Left ventricle myocardium inferior (tissue), 1 donor: ENCODE measurements around the gene CEP72. TPM values are rescaled to one million over a fixed set of nuclear protein-coding genes. Genes with fewer than 3 reads are reported as not detected.

ENCODE experiments used
- DNase-seq: peaks from one replicate; pipeline ENCODE4 v3.0.0-alpha.2; 2020
- H3K27ac ChIP-seq: fragments of 200-600 bp; replicated peaks from 2 replicates; pipeline ENCODE4 v1.8.0; 2021
- H3K27me3 ChIP-seq: fragments of 200-600 bp; 2 replicates; pipeline ENCODE4 v1.8.0; 2021; ENCODE audit warnings: low read depth
- H3K36me3 ChIP-seq: fragments of 200-600 bp; 2 replicates; pipeline ENCODE4 v1.8.0; 2021
- H3K4me1 ChIP-seq: fragments of 200-600 bp; 2 replicates; pipeline ENCODE4 v1.8.0; 2021
- H3K4me3 ChIP-seq: fragments of 200-600 bp; 2 replicates; pipeline ENCODE4 v1.8.0; 2021; ENCODE audit warnings: mild to moderate bottlenecking, moderate library complexity
- H3K9me3 ChIP-seq: fragments of 200-600 bp; replicated peaks from 2 replicates; pipeline ENCODE4 v1.8.0; 2021
- intact Hi-C: fragments of 100-400 bp; cut with micrococcal nuclease; formaldehyde crosslinking; loops from one replicate; pipeline ENCODE4 v1.11.0; 2022
- total RNA-seq: library from RNA; stranded (reverse); fragmentation: NEBNext Ultra II Directional; extraction: Animal tissue kit (Norgen Biotek cat#: 25700); gene quantifications from one replicate; pipeline ENCODE4 v1.2.1, GENCODE V29; 2021
- TF ChIP-seq, protein P1 (sequence below): fragments of 200-600 bp; IDR thresholded peaks from 2 replicates; pipeline ENCODE4 v1.8.0; 2021; ENCODE audit warnings: antibody characterized with exemption, mild to moderate bottlenecking, borderline replicate concordance
- donor health status: DM: no; HTN: yes; CAD: no; lungs with severe emphysema.

The CEP72 gene
- total RNA-seq, 1 donor from 2014 or later = 1.7 TPM

DNA sequence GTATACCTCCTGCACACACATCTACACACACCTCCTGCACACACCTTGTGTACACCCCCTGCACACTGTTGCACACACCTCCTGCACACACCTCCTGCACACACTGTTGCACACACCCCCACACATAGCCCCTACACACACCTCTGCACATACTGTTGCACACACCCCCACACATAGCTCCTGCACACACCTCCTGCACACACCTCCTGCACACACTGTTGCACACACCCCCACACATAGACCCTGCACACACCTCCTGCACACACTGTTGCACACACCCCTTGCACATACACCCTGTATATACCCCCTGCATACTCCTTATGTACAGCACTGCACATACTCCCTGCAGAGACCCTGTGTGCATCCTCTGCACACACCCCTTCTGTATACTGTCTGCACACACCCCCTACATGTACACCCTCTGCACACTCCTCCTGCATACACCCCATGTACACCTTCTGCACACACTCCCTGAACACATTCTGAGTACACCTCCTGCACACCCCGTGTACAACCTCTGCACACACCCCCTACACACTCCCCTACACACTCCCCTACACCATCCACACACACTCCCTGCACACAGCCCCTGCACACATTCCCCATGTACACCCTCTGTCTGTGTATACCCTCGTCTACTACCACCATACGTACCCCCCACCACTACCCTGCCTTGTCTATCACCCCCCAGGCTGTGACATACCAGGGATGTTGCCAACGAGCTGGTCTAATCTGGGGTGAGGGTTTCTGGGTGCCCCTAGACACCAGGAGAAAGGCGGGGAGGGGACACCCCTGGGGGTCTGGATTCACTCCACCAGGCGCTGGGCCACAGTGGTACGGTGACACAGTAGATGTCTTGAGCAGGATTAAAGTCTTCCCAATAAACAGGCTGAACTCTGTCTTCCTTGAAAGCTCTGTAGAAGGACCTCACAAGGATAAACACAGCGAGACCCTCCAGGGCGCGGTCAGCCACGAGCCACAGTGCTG is 1.1 kb upstream of the CEP72 start:
- Histone ChIP-seq H3K4me3 (peak overlapping the region; percentile 87), H3K4me1 (peaks cover 19% of the 10 kb centered on the region), H3K36me3 (no peaks in the 10 kb centered on the region), H3K27me3 (peaks cover 25% of the 10 kb centered on the region), H3K27ac (no peak overlapping the region), H3K9me3 (peaks cover 3% of the 10 kb centered on the region)
- intact Hi-C loops = no loop called here
- TF ChIP-seq, protein P1, sequence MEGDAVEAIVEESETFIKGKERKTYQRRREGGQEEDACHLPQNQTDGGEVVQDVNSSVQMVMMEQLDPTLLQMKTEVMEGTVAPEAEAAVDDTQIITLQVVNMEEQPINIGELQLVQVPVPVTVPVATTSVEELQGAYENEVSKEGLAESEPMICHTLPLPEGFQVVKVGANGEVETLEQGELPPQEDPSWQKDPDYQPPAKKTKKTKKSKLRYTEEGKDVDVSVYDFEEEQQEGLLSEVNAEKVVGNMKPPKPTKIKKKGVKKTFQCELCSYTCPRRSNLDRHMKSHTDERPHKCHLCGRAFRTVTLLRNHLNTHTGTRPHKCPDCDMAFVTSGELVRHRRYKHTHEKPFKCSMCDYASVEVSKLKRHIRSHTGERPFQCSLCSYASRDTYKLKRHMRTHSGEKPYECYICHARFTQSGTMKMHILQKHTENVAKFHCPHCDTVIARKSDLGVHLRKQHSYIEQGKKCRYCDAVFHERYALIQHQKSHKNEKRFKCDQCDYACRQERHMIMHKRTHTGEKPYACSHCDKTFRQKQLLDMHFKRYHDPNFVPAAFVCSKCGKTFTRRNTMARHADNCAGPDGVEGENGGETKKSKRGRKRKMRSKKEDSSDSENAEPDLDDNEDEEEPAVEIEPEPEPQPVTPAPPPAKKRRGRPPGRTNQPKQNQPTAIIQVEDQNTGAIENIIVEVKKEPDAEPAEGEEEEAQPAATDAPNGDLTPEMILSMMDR = no peak
- no peak for DNase-seq

DNA sequence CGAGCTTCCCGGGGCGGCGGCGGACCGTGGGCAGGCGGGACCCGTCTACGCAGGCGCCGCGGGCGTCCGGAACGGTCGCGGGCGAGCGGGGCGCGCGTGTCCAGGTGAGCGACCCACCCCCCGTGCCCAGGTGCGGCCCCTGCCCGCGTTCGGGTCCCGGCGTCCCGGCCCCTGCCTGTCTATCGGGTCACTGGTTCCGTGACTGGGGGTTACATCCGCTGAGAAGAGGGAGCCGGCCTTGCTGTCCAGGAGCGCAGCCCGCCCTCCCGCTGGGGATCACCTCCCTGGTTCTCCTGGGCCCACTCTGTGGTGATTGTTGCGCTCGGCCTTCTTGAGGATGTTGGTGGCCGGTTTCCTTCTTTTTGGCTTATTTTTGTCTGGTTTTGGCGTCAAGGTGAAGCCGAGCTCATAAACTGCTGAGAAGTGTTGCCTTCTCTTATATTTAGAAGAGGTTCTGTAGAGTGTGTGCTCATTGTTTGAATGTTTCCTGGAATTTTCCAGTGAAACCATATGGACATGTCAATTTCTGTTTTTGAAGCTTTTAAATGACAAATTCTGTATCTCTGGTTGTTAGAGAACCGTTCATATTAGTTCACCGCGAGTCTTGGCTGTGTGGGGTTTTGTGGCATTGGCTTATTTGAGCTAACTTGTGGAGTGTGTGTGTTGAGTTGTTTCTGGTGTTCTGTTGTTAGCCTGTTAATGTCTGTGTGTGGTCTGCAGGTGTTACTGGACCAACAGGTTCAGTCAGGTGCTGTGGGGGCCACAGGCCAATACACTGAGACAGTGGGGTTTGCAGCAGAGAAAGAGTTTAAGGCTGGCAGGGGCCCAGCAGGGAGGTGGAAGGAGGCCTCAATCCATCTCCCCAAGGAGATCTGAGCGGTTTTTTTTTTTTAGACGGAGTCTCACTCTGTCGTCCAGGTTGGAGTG is 621 bp downstream of the CEP72 start:
- Histone ChIP-seq H3K27ac (no peak overlapping the region), H3K9me3 (peaks cover 3% of the 10 kb centered on the region), H3K27me3 (peaks cover 8% of the 10 kb centered on the region), H3K4me3 (peak overlapping the region; percentile 87), H3K4me1 (peaks cover 19% of the 10 kb centered on the region), H3K36me3 (no peaks in the 10 kb centered on the region)
- no peak for DNase-seq
- intact Hi-C loops = no loop called here
- TF ChIP-seq, protein P1 = no peak

DNA sequence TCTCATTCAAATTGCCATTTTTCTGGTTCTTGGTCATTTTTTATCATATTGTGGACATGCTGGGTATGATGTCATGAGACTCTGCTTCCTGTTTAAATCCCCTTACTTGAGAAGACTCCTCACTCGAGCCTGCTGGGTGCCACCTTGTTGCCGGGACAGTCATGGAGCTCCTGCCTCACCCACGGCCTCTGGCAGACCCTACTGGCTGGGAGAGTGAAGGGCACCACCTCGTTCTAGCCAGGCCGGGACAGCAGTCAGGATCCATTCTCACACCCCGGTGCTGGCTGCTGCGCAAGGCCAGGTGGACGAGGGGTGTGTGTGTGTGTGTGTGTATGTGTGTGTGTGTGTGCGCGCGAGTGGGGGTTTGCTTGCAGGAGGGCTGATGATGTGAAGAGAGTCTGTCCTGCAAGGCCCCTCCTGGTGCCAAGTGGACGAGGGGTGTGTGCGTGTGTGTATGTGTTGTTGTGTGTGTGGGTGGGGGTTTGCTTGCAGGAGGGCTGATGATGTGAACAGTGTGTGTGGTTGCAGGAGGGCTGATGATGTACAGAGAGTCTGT is 4.4 kb downstream of the CEP72 start:
- Histone ChIP-seq H3K4me3 (no peak overlapping the region), H3K9me3 (peaks cover 3% of the 10 kb centered on the region), H3K27me3 (no peaks in the 10 kb centered on the region), H3K4me1 (peaks cover 15% of the 10 kb centered on the region), H3K27ac (no peak overlapping the region), H3K36me3 (peaks cover 26% of the 10 kb centered on the region)
- intact Hi-C loops = no loop called here
- TF ChIP-seq, protein P1 = no peak
- DNase-seq = no peak

DNA sequence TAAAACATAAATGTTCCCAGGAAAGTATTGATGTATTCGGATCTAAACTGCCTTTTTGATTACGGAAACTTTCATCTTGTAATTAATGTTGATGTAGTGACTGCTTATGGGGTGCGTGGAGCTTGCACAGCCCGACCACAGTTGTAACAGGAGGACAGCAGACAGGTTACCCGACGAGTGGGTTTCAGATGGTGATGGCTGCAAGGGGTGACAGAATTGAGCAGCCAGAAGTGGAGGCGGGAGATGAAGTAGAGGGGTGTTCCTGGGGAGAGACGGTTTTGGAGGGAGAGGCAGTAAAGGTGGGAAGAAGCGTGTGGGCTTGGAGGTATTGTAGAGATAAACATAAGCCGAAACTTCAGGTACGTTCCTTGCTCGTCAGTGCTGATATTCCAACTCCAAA is 5.8 kb downstream of the CEP72 start:
- Histone ChIP-seq H3K4me3 (no peak overlapping the region), H3K27ac (no peak overlapping the region), H3K36me3 (peaks cover 26% of the 10 kb centered on the region), H3K4me1 (peaks cover 4% of the 10 kb centered on the region), H3K27me3 (no peaks in the 10 kb centered on the region), H3K9me3 (peaks cover 3% of the 10 kb centered on the region)
- DNase-seq = no peak
- intact Hi-C loops = no loop called here
- TF ChIP-seq, protein P1 = no peak

DNA sequence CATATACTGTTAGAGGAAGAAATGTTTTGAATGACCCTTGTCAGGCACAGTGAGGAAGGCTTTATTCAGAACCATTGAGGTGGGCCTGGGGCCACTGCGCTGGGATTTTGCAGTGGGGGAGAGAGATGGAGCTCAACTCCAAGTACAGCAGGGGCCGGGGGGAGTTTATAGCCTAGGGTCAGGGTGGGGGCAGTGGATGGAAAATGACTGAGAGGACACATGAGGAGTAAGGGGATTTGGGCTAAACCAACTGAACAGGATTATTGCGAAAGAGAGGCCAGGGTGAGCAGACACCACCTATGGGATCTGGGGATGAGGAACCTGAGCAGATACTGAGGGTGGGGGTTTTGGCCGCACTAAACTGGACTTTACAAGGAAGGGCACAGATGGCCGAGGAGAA is 6.3 kb downstream of the CEP72 start:
- intact Hi-C loops = no loop called here
- DNase-seq = no peak
- no peaks in the 10 kb centered on the region for H3K4me1 ChIP-seq
- no peak overlapping the region for H3K4me3 ChIP-seq
- H3K27me3 ChIP-seq = no peaks in the 10 kb centered on the region
- H3K36me3 ChIP-seq = peaks cover 26% of the 10 kb centered on the region
- TF ChIP-seq, protein P1 = no peak
- peaks cover 3% of the 10 kb centered on the region for H3K9me3 ChIP-seq
- no peak overlapping the region for H3K27ac ChIP-seq
